CD4-positive, alpha-beta T cell (primary cell): Measurements from ENCODE around the gene SLC46A1. TPM values are rescaled to one million over a fixed set of nuclear protein-coding genes. Genes with fewer than 3 reads are reported as not detected.

Experiments used
- ATAC-seq: fragments of 200-7000 bp; cut with Tn5 transposase; one replicate; pipeline ENCODE4 v1.10.0; 2022; ENCODE audit warnings: mild to moderate bottlenecking; ENCODE audit not compliant: poor library complexity
- CTCF ChIA-PET: fragments of 350-600 bp; sonication (Branson Sonifier 250); formaldehyde crosslinking; loops from one replicate; lab custom pipeline; 2021; ENCODE audit warnings: antibody characterized with exemption, inconsistent platforms; lab: Charles Lee
- POLR2A ChIA-PET: fragments of 350-600 bp; sonication (Branson Sonifier 250); formaldehyde crosslinking; loops from one replicate; lab custom pipeline; 2021; ENCODE audit warnings: antibody characterized with exemption, inconsistent platforms; lab: Charles Lee
- DNase-seq, 14 experiments: peaks; one replicate each; pipeline ENCODE4 v3.0.0-alpha.2; 2013 to 2020; ENCODE audit warnings: mixed read lengths in 2 of 14
- H3K27ac ChIP-seq, 2 donors: one replicate each; pipeline versions ENCODE4 v1.5.1 to v1.7.0; 2013; ENCODE audit warnings: low read length in 2 of 2, low read depth in 1 of 2, mild to moderate bottlenecking in 1 of 2
- H3K27me3 ChIP-seq, 2 experiments: 1 replicate in 1 of 2; 2 replicates in 1 of 2; pipeline versions ENCODE4 v1.6.1 to v1.7.0; 2013; ENCODE audit warnings: low read length in 2 of 2, control low read depth in 1 of 2, mild to moderate bottlenecking in 1 of 2, moderate library complexity in 1 of 2; ENCODE audit not compliant: insufficient read depth in 2 of 2, control insufficient read depth in 1 of 2
- H3K36me3 ChIP-seq: one replicate; pipeline ENCODE4 v1.6.1; 2013; ENCODE audit warnings: low read length, control low read depth; ENCODE audit not compliant: insufficient read depth
- H3K4me1 ChIP-seq: one replicate; pipeline ENCODE4 v1.6.1; 2013; ENCODE audit warnings: low read length, control low read depth; ENCODE audit not compliant: insufficient read depth
- H3K4me3 ChIP-seq: one replicate; pipeline ENCODE4 v1.5.1; 2013; ENCODE audit warnings: mild to moderate bottlenecking, low read length, moderate library complexity
- H3K9me3 ChIP-seq, 2 experiments: 1 replicate in 1 of 2; 2 replicates in 1 of 2; pipeline versions ENCODE4 v1.6.1 to v1.7.0; 2013; ENCODE audit warnings: low read length in 2 of 2, mild to moderate bottlenecking in 2 of 2, control low read depth in 1 of 2, moderate library complexity in 1 of 2; ENCODE audit not compliant: control insufficient read depth in 1 of 2, insufficient read depth in 1 of 2
- H3K27ac Mint-ChIP-seq: one replicate; pipeline ENCODE4 v1.8.0; 2020; ENCODE audit warnings: mixed read lengths
- H3K27me3 Mint-ChIP-seq: one replicate; pipeline ENCODE4 v1.8.0; 2021; ENCODE audit warnings: mixed read lengths
- H3K36me3 Mint-ChIP-seq: one replicate; pipeline ENCODE4 v1.8.0; 2021; ENCODE audit warnings: low read depth, mixed read lengths
- H3K4me1 Mint-ChIP-seq: one replicate; pipeline ENCODE4 v1.8.0; 2021; ENCODE audit warnings: low read depth, mixed read lengths
- H3K4me3 Mint-ChIP-seq: one replicate; pipeline ENCODE4 v1.8.0; 2020; ENCODE audit warnings: mild to moderate bottlenecking, mixed read lengths
- H3K9me3 Mint-ChIP-seq: one replicate; pipeline ENCODE4 v1.8.0; 2020; ENCODE audit warnings: mixed read lengths
- CTCF ChIP-seq: fragments of 200-600 bp; IDR thresholded peaks from one replicate; pipeline ENCODE4 v1.8.0; 2022; ENCODE audit warnings: antibody characterized with exemption, mild to moderate bottlenecking
- intact Hi-C, 2 experiments: fragments of 100-400 bp; cut with DNase I in 1 of 2; cut with micrococcal nuclease in 1 of 2; formaldehyde crosslinking; loops; one replicate each; pipeline versions ENCODE4 v1.15.1 to v1.9.0; 2023 to 2025; cut with DNase I, micrococcal nuclease
- total RNA-seq, 174 experiments: library from RNA in 2 of 174; stranded (reverse) in 2 of 174; gene quantifications; one replicate each; pipeline ENCODE4 v1.2.3 and lab custom pipeline; 2021 to 2026

The SLC46A1 gene
- total RNA-seq, 2 experiments from 2014 or later, result 0.44 to 0.45 TPM

- H3K4me3 ChIP-seq, result no peak within 1 kb of the TSS
- Mint-ChIP-seq H3K4me1 (no peaks in the 10 kb centered on the region), H3K9me3 (no peaks in the 10 kb centered on the region), H3K4me3 (no peak within 1 kb of the TSS), H3K27me3 (no peaks in the 10 kb centered on the region), H3K36me3 (peaks cover 47% of the 10 kb centered on the region), H3K27ac (no peak within 1 kb of the TSS)
- TF ChIP-seq CTCF, result no peak
- H3K9me3 ChIP-seq, result no peaks in the 10 kb centered on the region
- H3K4me1 ChIP-seq, result no peaks in the 10 kb centered on the region
- intact Hi-C loops, result no loop called here
- ATAC-seq, result no peak
- no peak for DNase-seq
- no peak within 1 kb of the TSS for H3K27ac ChIP-seq
- ChIA-PET POLR2A (no interaction called here), CTCF (no interaction called here)
- H3K36me3 ChIP-seq, result peaks cover 52% of the 10 kb centered on the region
- no peaks in the 10 kb centered on the region for H3K27me3 ChIP-seq
Measured at GRCh38 chr17:28364665-28365363, 41.2 kb downstream of the SLC46A1 start, which contains the start of gene SEBOX. Gene SEBOX, minus strand, starts transcription at chr17:28365199. Its CDS starts 48 bp downstream, at chr17:28365151.

DNA sequence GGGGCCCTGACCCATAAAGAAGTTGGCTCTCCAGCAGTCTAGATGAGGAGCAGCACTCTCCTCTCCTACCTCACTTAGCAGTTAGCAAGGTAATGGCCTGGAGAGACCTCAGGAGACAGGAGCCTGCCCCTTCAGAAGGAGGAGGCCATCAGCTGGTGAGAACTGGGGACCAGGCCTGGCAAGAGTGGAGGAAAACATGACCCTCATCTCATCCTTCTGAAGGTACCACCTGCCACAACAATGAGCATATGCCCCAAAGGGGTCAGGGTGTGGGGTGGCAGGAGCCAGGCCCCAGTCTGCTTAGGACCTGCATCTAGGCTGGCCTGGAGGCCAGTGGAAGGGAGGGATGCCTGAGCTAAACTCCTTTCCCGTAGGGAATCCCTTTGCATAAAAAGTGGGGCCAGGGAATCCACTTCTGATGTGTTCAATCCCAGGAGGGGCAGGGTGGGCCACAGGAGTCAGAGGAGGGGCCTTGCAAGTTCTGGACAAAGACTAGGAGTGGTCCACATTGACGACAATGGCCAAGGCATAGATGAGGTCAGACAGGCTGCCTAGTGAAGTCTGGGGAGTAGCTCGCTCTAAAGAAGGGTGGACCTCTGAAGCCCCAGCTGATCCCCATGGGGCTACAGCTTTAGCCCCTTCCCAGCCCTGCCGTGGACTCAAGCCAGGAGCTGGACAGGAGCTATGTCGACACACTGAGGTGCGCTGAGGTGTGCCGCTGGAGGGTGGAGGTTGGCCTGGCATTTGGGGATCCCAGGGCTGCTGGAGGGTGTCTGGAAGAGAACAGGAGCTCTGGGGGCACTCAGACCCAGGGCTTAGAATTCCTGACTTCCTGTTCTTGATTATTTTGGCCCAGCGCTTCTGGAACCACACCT, 42.0 kb downstream of the SLC46A1 start:
- Histone ChIP-seq H3K9me3 (no peaks in the 10 kb centered on the region), H3K36me3 (peaks cover 57% of the 10 kb centered on the region), H3K27ac (no peak overlapping the region), H3K4me3 (no peak overlapping the region), H3K27me3 (no peaks in the 10 kb centered on the region), H3K4me1 (no peaks in the 10 kb centered on the region)
- H3K9me3 Mint-ChIP-seq, result no peaks in the 10 kb centered on the region
- no peaks in the 10 kb centered on the region for H3K27me3 Mint-ChIP-seq
- no peak overlapping the region for H3K27ac Mint-ChIP-seq
- no peak for TF ChIP-seq CTCF
- no peak overlapping the region for H3K4me3 Mint-ChIP-seq
- intact Hi-C loops, result no loop called here
- H3K4me1 Mint-ChIP-seq, result peaks cover 4% of the 10 kb centered on the region
- DNase-seq, result no peak
- peaks cover 51% of the 10 kb centered on the region for H3K36me3 Mint-ChIP-seq
- no peak for ATAC-seq
- CTCF ChIA-PET, result no interaction called here
- POLR2A ChIA-PET, result interaction anchor here (1.3 kb wide), 1 partner anchor 28 kb away, joined by 3 read pairs; the partner anchor contains the start of gene TNFAIP1

DNA sequence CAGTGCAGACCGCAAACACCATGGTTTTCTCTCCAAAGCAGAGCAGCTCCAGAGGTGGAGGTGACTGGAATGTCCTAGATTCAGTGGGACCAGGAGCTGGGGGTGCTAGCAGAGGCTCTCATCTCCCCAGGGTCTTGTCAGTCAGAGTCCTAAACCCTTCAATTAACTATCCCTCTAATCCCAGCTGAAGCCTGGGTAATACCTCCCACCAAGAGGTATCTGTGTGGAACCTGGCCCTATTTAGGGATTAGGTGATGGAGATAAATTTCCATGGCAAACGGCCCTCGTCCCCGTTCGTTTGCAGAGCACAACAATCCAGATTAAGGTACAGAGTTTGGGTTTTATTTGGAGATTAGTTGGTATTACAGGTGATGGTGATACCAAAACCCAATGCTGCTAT, 42.8 kb downstream of the SLC46A1 start:
- peaks cover 4% of the 10 kb centered on the region for H3K4me1 ChIP-seq
- ATAC-seq (no peak), DNase-seq (no peak)
- peaks cover 57% of the 10 kb centered on the region for H3K36me3 Mint-ChIP-seq
- TF ChIP-seq CTCF, result no peak
- no peak overlapping the region for H3K27ac Mint-ChIP-seq
- ChIA-PET CTCF (no interaction called here), POLR2A (interaction anchor here (1.3 kb wide), 1 partner anchor 28 kb away, joined by 3 read pairs; the partner anchor contains the start of gene TNFAIP1)
- H3K4me3 Mint-ChIP-seq, result no peak overlapping the region
- peaks cover 11% of the 10 kb centered on the region for H3K4me1 Mint-ChIP-seq
- H3K27me3 Mint-ChIP-seq, result no peaks in the 10 kb centered on the region
- no peaks in the 10 kb centered on the region for H3K9me3 Mint-ChIP-seq
- H3K9me3 ChIP-seq, result no peaks in the 10 kb centered on the region
- H3K36me3 ChIP-seq, result peaks cover 58% of the 10 kb centered on the region
- intact Hi-C loops, result no loop called here
- H3K27me3 ChIP-seq, result no peaks in the 10 kb centered on the region
- H3K4me3 ChIP-seq, result no peak overlapping the region
- no peak overlapping the region for H3K27ac ChIP-seq
